ENCODE results near the gene MSANTD3.

- TF ChIP-seq, protein P1, sequence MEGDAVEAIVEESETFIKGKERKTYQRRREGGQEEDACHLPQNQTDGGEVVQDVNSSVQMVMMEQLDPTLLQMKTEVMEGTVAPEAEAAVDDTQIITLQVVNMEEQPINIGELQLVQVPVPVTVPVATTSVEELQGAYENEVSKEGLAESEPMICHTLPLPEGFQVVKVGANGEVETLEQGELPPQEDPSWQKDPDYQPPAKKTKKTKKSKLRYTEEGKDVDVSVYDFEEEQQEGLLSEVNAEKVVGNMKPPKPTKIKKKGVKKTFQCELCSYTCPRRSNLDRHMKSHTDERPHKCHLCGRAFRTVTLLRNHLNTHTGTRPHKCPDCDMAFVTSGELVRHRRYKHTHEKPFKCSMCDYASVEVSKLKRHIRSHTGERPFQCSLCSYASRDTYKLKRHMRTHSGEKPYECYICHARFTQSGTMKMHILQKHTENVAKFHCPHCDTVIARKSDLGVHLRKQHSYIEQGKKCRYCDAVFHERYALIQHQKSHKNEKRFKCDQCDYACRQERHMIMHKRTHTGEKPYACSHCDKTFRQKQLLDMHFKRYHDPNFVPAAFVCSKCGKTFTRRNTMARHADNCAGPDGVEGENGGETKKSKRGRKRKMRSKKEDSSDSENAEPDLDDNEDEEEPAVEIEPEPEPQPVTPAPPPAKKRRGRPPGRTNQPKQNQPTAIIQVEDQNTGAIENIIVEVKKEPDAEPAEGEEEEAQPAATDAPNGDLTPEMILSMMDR (IDR thresholded peaks at IDR 0.05): no peak
- no peak for TF ChIP-seq POLR2A (IDR thresholded peaks at IDR 0.05)
Observed at GRCh38 chr9:100474924-100475276, 48.0 kb downstream of the MSANTD3 start.
